Tongue (tissue), 1 donor: Measurements from ENCODE around the gene RGPD3. TPM values are rescaled to one million over a fixed set of nuclear protein-coding genes. Genes with fewer than 3 reads are reported as not detected.

Experiments used
- total RNA-seq: library from RNA; depleted of rRNA; stranded (reverse); fragments of >200 nt; gene quantifications from one replicate; pipeline ENCODE4 v1.2.3, GENCODE V29; 2014

Gene RGPD3
- total RNA-seq, 1 donor from 2014 or later: 1.1 TPM

Other genes with a start within 250 kb of the RGPD3 start
- gene CD8B2, start 19.0 kb upstream of the RGPD3 start, total RNA-seq: not detected